Fibroblast of skin of abdomen (primary cell): ENCODE data around the gene PPBP.
"Not testable (repeated sequence)": the region's sequence is repeated elsewhere in the genome, so short reads cannot be mapped to it uniquely, and the experiment has no call there.

Experiments
- DNase-seq: peaks from one replicate; pipeline ENCODE4 v3.0.0-alpha.2; 2013

Gene PPBP

DNA sequence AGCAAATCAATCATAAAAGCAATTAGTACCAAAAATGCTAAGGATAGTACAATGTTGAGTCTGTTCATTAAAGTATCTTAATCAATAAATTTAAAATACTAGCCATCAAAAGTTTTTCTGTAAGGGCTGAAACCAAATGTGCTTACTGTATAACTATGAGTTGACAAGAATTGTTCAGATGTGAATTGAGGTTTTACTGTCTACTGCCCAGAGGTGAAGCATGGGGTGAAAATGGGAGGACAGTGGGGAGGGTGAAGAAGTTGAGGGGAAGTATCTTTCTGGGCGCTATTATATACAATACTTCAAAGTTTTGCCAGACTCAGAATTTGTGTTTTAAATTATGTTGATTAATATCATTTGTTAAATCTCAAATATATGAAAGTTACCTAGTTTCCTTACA lies 4.1 kb upstream of the PPBP start:
- no peak for DNase-seq

DNA sequence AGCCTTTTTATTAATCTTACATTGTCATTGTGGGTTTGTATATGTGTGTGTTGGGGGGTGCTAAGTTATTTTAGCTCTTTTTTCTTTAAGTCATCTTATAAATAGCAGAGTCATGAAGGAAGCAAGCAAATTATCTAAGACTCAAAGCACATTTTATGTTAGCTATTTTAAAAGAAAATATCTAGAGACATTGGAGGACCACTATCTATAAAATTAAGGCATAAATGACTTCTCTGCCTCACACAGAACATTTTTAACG lies 3.7 kb upstream of the PPBP start:
- no peak for DNase-seq

DNA sequence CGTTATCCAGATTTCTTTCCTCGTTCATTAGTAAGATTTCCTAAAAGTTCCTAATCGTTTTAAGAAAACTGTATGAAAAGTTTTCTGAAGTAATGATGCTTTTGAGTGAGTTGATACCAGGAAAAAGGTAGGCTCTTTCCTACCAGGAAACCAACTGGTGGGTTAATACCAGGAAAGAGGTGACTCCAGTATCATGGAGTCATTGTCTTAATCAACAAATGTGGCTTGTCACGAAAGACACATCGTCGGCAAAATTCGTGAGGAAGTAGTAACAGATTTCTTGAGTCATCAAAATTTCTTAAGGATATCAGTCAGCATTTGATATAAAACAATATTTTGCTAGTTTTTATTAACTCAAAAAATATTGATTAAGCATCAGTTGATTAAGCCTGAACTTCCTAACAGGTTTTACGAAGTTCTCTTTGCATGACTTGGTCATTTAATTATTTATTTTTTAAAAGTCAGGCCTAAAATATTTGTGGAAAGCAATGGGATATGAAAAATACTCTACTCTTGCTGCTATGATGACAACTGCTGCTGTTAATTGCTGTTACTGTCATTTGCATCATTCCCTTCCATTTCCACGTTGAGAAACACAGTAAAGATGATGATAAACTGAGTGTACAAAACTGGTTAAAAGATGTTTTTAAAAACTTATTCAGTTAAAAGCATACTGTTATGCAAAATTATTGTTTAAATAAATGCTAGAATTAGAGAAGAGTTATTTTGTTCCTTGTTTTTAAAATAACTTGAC lies 3.2 kb upstream of the PPBP start:
- no peak for DNase-seq

DNA sequence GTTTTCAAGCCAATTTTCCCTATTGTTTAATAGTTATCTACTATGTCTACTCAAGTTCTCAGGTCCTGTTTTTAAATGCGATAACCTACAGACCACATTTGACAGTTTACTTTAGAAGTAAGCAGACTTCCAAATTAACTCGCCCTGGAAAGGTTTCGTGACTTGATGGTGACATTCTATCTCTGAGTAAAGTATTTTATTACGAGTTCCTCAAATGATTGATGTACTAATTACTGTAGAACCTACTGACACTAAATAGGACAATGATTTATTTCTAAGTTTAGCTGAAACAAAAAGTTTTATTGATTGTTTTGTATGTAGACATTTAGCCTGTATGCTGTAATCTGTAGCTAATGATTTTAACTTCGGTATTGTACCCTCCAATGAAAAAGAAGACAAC lies 1.9 kb upstream of the PPBP start:
- DNase-seq = no peak

DNA sequence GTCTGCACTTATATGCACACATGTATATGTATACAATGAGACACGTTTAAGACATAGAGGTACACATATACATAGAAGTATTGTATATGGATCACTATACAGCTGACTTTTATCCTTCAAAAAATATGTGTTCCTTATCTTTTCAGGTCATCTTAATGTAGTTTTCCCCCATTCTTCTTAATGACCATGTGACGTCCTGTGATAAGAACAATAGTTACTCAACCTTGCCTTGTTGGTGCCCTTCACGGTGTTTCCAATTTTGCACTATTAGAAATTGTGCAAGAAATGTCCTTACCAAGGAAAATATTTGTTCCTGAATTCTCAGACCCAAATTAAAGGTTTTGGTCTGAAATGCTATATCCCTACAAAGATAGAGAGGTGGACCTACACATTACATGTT lies 1.0 kb upstream of the PPBP start:
- no peak for DNase-seq

DNA sequence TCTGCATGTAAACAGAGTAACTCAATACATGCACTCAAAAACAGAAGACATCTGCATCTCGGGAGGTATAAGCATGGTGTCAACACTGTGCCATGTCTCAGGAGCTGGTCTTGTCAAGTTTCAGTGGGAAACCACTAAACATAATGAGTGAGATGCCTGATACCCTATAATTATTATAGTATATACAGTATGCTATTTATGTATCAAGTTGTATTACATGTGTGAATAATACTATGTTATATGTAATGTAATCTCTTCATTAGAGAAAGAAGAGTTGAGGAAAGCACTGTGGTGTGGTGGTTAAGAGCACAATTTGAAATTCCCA lies 2.5 kb downstream of the PPBP start:
- DNase-seq = no peak

DNA sequence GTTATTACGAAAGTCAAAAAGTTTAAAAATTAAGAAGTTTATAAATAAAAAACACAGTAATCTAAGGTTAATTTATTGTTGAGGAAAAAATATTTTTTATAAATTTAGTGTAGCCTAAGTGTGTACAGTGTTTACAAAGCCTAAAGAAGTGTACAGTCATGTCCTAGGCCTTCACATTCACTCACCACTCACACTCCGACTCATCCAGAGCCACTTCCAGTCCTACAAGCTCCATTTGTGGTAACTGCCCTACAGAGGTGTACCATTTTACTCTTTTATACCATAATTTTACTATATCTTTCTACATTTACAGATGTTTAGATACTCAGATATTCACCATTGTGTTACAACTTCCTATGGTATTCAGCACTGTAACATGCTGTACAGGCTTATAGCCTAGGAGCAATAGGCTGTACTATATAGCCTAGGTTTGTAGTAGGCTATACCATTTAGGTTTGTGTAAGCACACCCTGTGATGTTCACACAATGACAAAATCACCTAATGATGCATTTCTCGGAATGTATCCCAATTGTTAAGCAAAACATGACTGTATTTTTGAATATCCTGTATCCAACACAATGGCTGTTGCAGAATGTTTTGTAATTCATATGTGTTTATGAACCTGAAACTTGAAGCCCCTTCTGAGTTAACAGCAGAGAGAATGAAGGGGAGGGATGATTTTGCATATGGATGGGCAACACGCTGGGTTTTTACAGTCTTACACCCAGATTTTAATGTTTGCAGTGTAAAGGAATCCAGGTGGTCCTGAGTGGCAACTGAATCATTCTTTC lies 3.1 kb downstream of the PPBP start:
- no peak for DNase-seq

DNA sequence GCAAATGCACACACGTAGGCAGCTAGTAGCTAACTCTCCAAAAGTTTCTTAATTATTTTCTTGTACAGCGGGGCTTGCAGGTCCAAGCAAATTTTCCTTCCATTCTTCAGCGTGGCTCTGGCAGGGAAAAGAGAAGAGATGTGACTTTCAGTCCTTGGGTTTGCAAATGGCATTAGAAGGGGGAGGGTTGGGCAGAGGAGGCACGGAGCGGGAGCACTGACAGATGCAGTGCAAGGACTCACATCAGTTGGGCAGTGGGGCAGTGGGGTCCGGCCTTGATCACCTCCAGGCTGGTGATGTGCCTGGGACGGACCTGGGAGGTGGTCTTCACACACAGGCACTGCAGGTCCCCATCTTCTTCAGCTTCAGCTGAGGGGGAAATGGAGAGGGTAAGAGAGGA lies 6.8 kb downstream of the PPBP start:
- not testable (repeated sequence) for DNase-seq

DNA sequence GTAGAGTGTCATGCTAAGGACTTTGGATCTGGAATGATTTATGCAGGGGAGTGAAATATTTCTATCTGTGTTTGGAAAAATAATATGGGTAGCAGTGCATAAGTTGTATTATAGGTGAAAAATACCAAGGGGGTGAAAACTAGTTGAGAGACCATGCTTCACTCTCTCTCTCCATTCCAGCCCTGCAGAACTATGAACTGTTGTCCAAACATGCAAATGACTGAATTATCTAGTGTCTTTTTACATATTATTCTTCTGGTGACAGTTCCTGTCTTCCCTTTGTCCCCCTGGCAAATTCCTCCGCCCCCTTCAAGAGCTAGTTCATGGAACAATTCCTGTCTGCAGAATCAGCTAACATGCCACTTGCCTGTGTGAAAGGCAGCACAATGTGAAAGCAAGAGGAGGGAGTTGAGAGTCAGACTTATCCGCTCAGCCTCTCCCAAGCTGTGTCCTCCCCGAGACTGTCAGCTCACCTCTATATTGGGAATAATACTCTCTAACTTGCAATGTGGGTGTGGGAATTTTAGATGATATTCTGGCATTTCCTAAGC lies 8.5 kb downstream of the PPBP start:
- no peak for DNase-seq

DNA sequence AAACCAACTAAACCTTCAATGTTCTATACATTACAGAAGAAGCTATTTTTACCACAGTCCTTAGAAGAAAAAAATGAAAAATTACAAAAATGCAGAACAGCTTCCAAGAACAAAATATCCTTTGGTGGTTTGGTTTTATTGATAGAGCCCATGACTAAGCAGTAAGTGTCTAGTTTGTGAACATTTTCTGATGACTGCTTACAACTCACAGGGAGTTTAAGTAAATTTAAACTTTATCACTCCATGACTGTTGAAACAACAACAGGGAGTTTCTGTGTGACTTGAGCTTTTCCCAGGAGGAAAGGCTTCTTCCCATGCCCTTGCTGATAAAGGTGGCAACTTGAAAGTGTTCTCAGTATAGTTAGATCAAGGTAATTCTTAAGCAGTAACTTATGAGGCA lies 9.1 kb downstream of the PPBP start:
- DNase-seq = peak; percentile 87

DNA sequence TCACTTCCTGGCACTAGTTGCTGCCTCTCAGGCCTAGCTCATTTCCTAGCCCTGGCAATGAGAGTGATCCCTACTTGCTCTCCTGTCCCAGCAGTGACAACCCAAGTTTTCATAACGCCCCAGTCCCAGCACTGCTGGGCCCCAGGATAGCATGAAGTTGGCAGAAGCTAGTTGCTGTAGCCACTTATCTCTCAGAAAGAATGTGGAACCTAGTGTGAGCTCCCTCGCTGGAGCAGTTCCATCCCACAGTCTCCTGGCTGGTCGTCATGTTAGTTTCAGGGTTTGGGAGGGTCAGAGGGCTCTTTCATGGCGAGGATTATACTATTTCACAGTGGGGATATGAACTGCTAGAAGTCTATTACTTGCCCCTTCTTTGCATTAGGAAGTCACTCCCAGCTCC lies 11.3 kb downstream of the PPBP start:
- DNase-seq = no peak

DNA sequence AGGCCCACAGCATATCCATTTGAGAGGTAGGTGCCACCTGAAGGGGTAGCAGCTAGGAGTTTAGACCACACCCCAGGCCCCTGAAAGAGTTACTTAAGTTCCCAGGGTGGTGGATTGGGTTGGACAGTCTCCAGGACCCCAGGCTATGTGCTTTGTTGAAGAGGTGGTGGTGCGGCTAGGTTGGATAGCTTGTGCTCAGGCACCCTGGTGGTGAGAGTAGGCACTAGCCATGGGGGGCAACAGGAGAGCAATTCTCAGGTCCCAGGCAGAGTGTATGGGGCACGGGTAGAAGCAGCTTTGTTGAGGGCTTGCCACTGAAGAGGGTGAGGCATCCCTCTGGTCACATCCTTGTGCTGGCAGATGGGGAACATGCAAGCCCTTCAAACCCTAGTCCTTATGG lies 11.8 kb downstream of the PPBP start:
- DNase-seq = no peak

DNA sequence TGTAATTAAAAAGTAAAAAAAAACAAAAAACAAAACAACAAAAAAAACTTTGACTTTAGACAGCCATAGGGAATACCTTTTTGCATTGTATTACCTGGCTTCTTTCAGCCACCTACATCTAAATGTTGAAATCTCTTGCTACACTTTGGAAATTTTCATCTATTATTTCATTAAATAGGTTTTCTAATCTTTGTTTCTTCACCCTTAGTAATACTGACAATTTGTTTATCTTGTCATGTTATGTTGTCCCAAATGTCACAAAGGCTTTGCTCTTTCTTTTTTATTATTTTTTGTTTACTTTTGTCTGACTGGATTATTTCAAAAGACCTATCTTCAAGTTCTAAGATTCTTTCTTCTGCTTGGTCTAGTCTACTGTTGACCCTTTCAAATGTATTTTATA lies 13.6 kb downstream of the PPBP start:
- no peak for DNase-seq

DNA sequence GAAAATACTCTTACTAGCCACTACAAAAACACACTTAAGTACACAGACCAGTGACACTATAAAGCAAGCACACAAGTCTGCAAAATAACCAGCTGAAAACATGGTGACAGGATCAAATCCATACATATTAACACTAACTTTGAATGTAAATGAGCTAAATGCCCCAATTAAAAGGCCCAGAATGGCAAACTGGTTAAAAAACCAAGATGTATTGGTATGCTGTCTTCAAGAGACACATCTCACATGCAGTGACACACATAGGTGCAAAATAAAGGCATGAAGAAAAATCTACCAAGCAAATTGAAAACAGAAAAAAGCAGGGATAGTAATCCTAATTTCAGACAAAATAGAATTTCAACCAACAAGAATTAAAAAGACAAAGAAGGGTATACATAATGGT lies 17.0 kb downstream of the PPBP start:
- no peak for DNase-seq

DNA sequence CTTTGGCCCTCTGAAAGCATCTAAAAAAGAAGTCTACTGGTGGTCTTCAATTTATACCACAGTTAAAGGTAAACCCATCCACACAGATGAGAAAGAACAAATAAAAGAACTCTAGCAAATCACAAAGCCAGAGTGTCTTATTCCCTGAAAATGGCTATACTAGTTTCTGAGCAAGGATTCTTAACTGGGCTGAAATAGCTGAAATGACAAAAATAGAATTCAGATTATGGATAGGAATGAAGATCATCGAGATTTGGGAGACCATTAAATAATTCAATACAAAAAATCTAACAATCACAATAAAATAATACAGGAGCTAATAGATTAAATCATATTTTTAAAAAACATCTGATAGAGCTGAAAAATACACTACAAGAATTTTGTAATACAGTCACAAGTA lies 18.0 kb downstream of the PPBP start:
- DNase-seq = no peak

DNA sequence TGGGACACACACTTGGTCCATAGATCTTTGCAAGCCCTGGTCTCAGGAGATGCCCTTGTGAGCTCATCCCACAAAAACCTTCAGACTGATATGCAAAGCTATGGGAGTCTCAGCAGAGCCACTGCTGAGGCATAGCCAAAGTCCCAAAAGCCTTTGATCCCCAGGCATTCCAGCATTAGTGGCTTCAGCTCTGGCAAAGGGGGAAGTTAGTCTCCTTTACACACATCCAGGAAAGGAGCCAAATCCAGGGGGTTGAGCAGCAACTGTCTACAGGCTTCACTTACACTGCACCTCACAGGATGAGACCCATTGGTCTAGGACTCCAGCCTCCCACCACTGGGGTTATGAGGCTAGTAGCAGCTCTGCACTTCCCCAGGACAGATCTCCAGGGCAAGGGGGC lies 20.1 kb downstream of the PPBP start:
- DNase-seq = no peak

DNA sequence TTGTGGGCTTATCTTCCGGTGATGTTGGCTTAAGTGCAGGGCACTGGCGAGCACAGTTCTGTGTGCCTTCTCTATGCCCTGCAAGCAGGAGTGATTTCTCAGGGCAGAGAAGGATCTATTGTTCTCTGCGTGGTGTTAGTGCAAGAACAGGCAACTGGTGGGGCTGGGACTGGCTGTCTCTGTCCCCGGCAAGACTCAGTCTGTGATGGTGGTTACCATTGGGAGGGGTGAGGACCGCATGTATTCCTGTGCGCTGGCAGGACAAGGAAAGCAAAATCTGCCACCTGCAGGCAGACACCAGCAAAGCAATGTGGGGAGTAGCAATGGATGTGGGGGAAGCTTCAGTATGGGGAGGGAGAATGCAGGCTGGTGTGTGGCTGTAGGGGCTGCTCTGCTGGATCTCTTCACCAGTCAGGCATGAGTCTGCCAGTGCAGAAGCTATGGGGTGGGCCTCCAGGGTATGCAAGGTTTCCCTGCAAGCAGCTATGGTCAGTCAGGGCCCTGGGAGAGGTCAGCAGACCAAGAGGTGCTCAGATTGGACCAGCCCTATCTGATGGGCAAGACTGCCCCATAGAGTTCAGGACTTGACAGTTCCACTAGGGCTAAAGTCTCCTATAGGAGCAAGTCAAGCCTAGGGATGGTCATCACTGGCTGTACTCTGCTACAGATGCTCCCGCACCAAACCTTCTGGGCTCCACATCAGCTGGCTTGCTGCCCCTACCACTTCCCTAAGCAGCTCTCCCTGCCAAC lies 23.0 kb downstream of the PPBP start:
- DNase-seq = no peak

DNA sequence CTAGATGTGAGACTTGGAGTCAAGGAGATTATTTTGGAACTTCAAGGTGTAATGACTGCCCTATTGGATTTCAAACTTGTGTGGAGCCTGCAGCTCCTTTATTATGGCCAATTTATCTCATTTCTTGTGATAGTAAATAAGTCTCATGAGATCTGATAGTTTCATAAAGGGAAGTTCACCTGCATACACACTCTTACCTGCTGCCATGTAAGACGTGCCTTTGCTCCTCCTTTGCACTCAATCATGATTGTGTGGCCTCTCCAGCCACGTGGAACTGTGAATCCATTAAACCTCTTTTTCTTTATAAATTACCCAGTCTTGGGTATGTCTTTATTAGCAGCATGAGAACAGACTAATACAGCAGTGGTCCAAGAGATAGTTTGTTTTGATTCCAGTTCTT lies 25.3 kb downstream of the PPBP start:
- DNase-seq = no peak

DNA sequence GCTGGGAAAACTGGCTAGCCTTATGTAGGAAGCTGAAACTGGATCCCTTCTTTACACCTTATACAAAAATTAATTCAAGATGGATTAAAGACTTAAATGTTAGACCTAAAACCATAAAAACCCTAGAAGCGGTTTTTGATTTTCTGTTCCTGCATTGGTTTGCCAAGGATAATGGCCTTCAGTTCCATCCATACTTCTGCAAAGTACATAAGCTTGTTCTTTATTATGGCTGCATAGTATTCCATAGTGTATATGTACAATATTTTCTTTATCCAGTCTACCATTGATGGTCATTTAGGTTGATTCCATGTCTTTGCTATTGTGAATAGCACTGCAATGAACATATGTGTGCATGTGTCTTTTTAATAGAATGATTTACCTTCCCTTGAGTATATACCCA lies 28.9 kb downstream of the PPBP start:
- DNase-seq = not testable (repeated sequence)

DNA sequence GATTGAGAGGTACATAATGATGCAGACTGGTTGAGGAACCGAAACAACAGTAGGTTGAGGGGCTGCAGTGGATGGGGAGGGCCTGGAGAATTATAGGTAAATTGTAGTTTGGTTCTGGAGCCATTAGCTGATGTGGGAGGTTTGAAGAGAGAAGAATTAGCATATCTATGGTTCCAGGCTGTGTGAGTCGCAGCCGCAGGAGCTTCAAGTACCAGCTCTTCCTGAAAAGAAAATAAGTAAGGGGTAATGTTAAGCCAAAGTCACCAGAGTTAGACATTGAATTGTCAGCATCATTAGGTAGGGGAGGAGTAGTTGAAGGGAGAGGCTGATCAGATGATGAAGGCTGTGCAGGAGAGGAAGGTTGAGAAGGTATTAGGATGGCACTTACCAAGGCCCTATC lies 35.6 kb downstream of the PPBP start:
- no peak for DNase-seq

DNA sequence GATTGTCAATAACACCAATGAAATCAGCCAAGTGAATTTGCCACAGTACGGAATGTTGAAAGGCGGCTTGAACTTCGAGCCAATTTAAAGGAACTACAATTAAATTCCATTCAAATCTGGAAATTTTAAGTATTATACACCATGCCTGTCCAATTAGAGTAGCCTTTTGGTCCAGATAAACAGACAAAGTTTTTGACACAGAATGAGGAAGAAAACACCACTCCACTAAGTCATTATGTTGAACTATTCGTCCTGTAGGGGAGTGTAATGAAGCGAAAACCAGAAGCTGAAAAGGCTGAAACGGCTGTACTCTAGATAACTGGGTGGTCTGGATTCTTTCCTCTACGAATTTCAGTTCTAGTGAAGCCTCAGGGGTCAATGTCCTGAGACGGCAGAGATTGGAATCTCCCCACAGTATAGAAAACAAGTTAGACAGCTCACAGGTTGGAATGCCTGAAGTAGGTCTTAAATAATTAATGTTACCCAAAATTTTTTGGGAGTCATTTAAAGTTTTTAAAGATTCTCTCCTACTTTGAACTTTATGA lies 37.5 kb downstream of the PPBP start:
- not testable (repeated sequence) for DNase-seq

DNA sequence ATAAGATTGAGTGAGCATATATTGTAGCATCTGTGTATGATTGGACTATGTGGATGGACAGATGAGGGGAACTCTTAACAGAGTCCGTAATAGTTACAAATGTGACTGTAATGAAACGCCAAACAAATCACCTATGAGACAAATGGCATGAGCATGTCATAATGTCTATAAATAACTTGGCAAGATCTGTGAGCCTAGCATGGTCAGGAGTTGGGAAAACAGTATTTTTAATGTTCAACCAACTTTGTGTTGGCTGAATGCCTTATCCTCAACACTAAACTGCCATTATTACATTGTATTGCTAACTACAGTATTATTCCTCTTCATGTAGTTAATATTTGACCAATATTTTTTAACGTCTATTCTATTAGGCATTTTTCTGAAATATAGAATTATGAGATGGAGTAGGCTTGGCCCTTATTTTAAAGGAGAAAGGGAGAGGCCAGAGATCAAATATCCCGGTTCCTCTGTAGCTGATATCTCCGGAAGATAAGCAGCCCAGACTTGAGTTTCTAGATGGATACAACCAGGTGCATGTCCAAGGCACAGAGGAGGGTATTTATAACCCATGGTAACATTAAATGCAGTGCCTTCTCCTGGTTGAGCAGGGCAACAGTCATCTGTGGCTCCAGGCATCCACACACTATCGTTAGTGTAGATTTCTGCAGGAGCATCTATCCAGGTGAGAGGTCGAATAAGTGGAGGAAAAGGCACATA lies 38.8 kb downstream of the PPBP start:
- DNase-seq = no peak

DNA sequence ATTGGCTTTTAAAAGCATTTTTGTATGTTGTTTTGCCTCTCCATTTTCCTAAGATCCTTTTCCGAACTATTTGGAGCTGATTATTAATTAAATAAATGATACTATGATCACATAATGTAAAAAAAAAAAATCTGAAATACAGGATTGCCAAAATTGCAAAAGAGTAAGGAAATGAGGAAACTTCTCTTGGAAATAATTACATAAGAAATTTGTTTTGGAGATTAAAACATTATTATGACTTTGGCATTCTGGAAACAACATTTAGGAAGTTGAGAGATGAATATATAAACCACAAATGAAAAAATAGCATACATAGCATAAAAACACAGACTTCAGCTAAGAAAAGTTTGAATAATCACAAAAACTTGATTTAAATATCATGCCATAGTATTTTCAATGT lies 39.7 kb downstream of the PPBP start:
- no peak for DNase-seq
